ENCODE data around the gene SVIL.
"Not testable (repeated sequence)": the region's sequence is repeated elsewhere in the genome, so short reads cannot be mapped to it uniquely, and the experiment has no call there.

GRCh38 chr10:29563006-29563405 lies 71.8 kb downstream of the SVIL start:
- not testable (repeated sequence) for TF ChIP-seq EZH2 (IDR thresholded peaks at IDR 0.05; ENCODE audit: insufficient read depth, poor library complexity, severe bottlenecking); EZH2phosphoT487 (IDR thresholded peaks at IDR 0.05; ENCODE audit: insufficient read depth, low read depth)

Measured in GM23248 (cell line).